ENCODE results near the gene FADS6. TPM values are rescaled to one million over a fixed set of nuclear protein-coding genes. Genes with fewer than 3 reads are reported as not detected.

The FADS6 gene
- total and polyA plus RNA-seq, 2 donors from 2014 or later = not detected

- H3K27me3 ChIP-seq (ENCODE audit: control insufficient read depth, insufficient read depth, low read length) = peaks cover 18% of the 10 kb centered on the region
Observed at GRCh38 chr17:74935585-74936469, 42.4 kb upstream of the FADS6 start, which contains the start of gene OTOP3. TSS of gene OTOP3 (plus strand) at chr17:74935898. CDS start at chr17:74935922, 24 bp downstream.

GRCh38 chr17:74935048-74935447, 41.6 kb upstream of the FADS6 start:
- TF ChIP-seq, protein P1, sequence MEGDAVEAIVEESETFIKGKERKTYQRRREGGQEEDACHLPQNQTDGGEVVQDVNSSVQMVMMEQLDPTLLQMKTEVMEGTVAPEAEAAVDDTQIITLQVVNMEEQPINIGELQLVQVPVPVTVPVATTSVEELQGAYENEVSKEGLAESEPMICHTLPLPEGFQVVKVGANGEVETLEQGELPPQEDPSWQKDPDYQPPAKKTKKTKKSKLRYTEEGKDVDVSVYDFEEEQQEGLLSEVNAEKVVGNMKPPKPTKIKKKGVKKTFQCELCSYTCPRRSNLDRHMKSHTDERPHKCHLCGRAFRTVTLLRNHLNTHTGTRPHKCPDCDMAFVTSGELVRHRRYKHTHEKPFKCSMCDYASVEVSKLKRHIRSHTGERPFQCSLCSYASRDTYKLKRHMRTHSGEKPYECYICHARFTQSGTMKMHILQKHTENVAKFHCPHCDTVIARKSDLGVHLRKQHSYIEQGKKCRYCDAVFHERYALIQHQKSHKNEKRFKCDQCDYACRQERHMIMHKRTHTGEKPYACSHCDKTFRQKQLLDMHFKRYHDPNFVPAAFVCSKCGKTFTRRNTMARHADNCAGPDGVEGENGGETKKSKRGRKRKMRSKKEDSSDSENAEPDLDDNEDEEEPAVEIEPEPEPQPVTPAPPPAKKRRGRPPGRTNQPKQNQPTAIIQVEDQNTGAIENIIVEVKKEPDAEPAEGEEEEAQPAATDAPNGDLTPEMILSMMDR (IDR thresholded peaks at IDR 0.05; ENCODE audit: borderline replicate concordance, extremely low read depth, insufficient read depth) = no peak

More at GRCh38 chr17:74935585-74936469, 42.4 kb upstream of the FADS6 start, which contains the start of gene OTOP3:
- H3K27ac ChIP-seq (ENCODE audit: low read depth in 2 of 2, low read length in 2 of 2) = no peak within 1 kb of the TSS
- TF ChIP-seq, protein P1 (IDR thresholded peaks at IDR 0.05; ENCODE audit: borderline replicate concordance, extremely low read depth, insufficient read depth) = no peak
- H3K9me3 ChIP-seq (ENCODE audit: control insufficient read depth in 2 of 3, insufficient read depth in 1 of 3, low read length in 3 of 3) = no peaks in the 10 kb centered on the region
- no peaks in the 10 kb centered on the region for H3K4me1 ChIP-seq (ENCODE audit: control insufficient read depth in 2 of 3, insufficient read depth in 2 of 3, low read depth in 1 of 3, low read length in 3 of 3)
- DNase-seq = peak in 1 of 5 donors; percentile 59
- no peak for FAIRE-seq
- no peaks in the 10 kb centered on the region for H3K36me3 ChIP-seq (ENCODE audit: control insufficient read depth in 2 of 3, insufficient read depth in 3 of 3, low read length in 3 of 3)
- intact Hi-C loops (cut with DNase I) = no loop called here
- H3K9ac ChIP-seq (ENCODE audit: low read length in 3 of 3) = no peak within 1 kb of the TSS
- H3K4me3 ChIP-seq (ENCODE audit: low read length in 3 of 3) = no peak within 1 kb of the TSS

DNA sequence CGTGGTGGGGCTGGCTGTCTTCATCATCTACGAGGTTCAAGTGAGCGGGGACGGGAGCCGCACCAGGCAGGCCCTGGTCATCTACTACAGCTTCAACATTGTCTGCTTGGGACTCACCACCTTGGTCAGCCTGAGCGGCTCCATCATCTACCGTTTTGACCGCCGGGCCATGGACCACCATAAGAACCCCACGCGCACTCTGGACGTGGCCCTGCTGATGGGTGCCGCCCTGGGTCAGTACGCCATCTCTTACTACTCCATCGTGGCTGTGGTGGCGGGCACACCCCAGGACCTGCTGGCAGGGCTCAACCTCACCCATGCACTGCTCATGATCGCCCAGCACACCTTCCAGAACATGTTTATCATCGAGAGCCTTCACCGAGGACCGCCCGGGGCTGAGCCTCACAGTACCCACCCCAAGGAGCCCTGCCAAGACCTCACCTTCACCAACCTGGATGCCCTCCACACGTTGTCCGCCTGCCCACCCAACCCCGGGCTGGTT, 37.2 kb upstream of the FADS6 start:
- peak in 2 of 5 donors; percentile 14 to 55 for DNase-seq
- FAIRE-seq = no peak
- H3K27ac ChIP-seq (ENCODE audit: low read depth in 2 of 2, low read length in 2 of 2) = no peak overlapping the region
- no peak overlapping the region for H3K9ac ChIP-seq (ENCODE audit: low read length in 3 of 3)
- intact Hi-C loops (cut with DNase I) = no loop called here
- no peak overlapping the region for H3K4me3 ChIP-seq (ENCODE audit: low read length in 3 of 3)
- TF ChIP-seq, protein P1 (IDR thresholded peaks at IDR 0.05; ENCODE audit: borderline replicate concordance, extremely low read depth, insufficient read depth) = no peak
- H3K9me3 ChIP-seq (ENCODE audit: control insufficient read depth in 2 of 3, insufficient read depth in 1 of 3, low read length in 3 of 3) = no peaks in the 10 kb centered on the region
- peaks cover 17% of the 10 kb centered on the region for H3K27me3 ChIP-seq (ENCODE audit: control insufficient read depth, insufficient read depth, low read length)
- no peaks in the 10 kb centered on the region for H3K36me3 ChIP-seq (ENCODE audit: control insufficient read depth in 2 of 3, insufficient read depth in 3 of 3, low read length in 3 of 3)
- no peaks in the 10 kb centered on the region for H3K4me1 ChIP-seq (ENCODE audit: control insufficient read depth in 2 of 3, insufficient read depth in 2 of 3, low read depth in 1 of 3, low read length in 3 of 3)

More at GRCh38 chr17:74935048-74935447, 41.6 kb upstream of the FADS6 start:
- Histone ChIP-seq H3K4me1 (ENCODE audit: control insufficient read depth in 2 of 3, insufficient read depth in 2 of 3, low read depth in 1 of 3, low read length in 3 of 3) (no peaks in the 10 kb centered on the region), H3K27ac (ENCODE audit: low read depth in 2 of 2, low read length in 2 of 2) (no peak overlapping the region), H3K9me3 (ENCODE audit: control insufficient read depth in 2 of 3, insufficient read depth in 1 of 3, low read length in 3 of 3) (no peaks in the 10 kb centered on the region), H3K4me3 (ENCODE audit: low read length in 3 of 3) (no peak overlapping the region), H3K36me3 (ENCODE audit: control insufficient read depth in 2 of 3, insufficient read depth in 3 of 3, low read length in 3 of 3) (no peaks in the 10 kb centered on the region), H3K9ac (ENCODE audit: low read length in 3 of 3) (no peak overlapping the region), H3K27me3 (ENCODE audit: control insufficient read depth, insufficient read depth, low read length) (peaks cover 18% of the 10 kb centered on the region)
- DNase-seq = no peak
- no peak for FAIRE-seq
- intact Hi-C loops (cut with DNase I) = no loop called here

Measured in kidney (tissue), 14 donors.